Measurements from ENCODE around the gene CAPZB.

GRCh38 chr1:19339214-19339861 is 146.0 kb downstream of the CAPZB start:
- TF ChIP-seq CTCF (IDR thresholded peaks at IDR 0.05) (no peak), GABPA (IDR thresholded peaks at IDR 0.05; ENCODE audit: low read depth) (no peak), MXI1 (IDR thresholded peaks at IDR 0.05; ENCODE audit: low read depth, low read length) (no peak), REST (IDR thresholded peaks at IDR 0.05; ENCODE audit: low read depth, low read length) (no peak), IRF3 (IDR thresholded peaks at IDR 0.05; ENCODE audit: low read depth, low read length) (no peak), GATA2 (CRISPR knock-in tag; IDR thresholded peaks at IDR 0.05) (peak; percentile 77), CHD2 (IDR thresholded peaks at IDR 0.05; ENCODE audit: low read length, partially characterized antibody) (no peak), EZH2phosphoT487 (IDR thresholded peaks at IDR 0.05; ENCODE audit: borderline replicate concordance, low read depth) (no peak)

Measured in SK-N-SH (cell line).